ENCODE data around the gene TEX29.

- TF ChIP-seq, protein P1, sequence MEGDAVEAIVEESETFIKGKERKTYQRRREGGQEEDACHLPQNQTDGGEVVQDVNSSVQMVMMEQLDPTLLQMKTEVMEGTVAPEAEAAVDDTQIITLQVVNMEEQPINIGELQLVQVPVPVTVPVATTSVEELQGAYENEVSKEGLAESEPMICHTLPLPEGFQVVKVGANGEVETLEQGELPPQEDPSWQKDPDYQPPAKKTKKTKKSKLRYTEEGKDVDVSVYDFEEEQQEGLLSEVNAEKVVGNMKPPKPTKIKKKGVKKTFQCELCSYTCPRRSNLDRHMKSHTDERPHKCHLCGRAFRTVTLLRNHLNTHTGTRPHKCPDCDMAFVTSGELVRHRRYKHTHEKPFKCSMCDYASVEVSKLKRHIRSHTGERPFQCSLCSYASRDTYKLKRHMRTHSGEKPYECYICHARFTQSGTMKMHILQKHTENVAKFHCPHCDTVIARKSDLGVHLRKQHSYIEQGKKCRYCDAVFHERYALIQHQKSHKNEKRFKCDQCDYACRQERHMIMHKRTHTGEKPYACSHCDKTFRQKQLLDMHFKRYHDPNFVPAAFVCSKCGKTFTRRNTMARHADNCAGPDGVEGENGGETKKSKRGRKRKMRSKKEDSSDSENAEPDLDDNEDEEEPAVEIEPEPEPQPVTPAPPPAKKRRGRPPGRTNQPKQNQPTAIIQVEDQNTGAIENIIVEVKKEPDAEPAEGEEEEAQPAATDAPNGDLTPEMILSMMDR (IDR thresholded peaks at IDR 0.05) = no peak
- no peak for TF ChIP-seq EP300 (IDR thresholded peaks at IDR 0.05)
- TF ChIP-seq POLR2AphosphoS5 (IDR thresholded peaks at IDR 0.05) = no peak
Measured at GRCh38 chr13:111344471-111345191, 24.2 kb downstream of the TEX29 start.
